Neural cell (in vitro differentiated cells): Measurements from ENCODE around the gene ATF2. TPM values are rescaled to one million over a fixed set of nuclear protein-coding genes. Genes with fewer than 3 reads are reported as not detected.

ENCODE experiments used
- H2AFZ ChIP-seq: fragments of 200-600, 300-800 bp; sonication (generic), shearing (Covaris generic); 2 replicates; pipeline ENCODE4 v1.6.0; 2014; ENCODE audit warnings: low read depth, mild to moderate bottlenecking, antibody characterized with exemption, low read length, moderate library complexity
- H3F3A ChIP-seq: fragments of 200-600 bp; shearing (Covaris generic); 2 replicates; pipeline ENCODE4 v1.6.1; 2016; ENCODE audit warnings: mild to moderate bottlenecking, moderate library complexity, mixed read lengths, antibody characterized with exemption, low read length; ENCODE audit not compliant: insufficient read depth, poor library complexity, severe bottlenecking
- H3K27ac ChIP-seq: fragments of 200-600, 300-800 bp; sonication (generic), shearing (Covaris generic); 2 replicates; pipeline ENCODE4 v1.5.1; 2014; ENCODE audit warnings: mild to moderate bottlenecking, low read length, moderate library complexity
- H3K27me3 ChIP-seq: fragments of 300-800, 200-600 bp; sonication (generic), shearing (Covaris generic); 2 replicates; pipeline ENCODE4 v1.6.0; 2014; ENCODE audit warnings: mild to moderate bottlenecking, low read depth, low read length, moderate library complexity; ENCODE audit not compliant: insufficient read depth
- H3K36me3 ChIP-seq: fragments of 300-800, 200-600 bp; sonication (generic), shearing (Covaris generic); 2 replicates; pipeline ENCODE4 v1.5.1; 2014; ENCODE audit warnings: mild to moderate bottlenecking, antibody characterized with exemption, low read length, moderate library complexity; ENCODE audit not compliant: insufficient read depth
- H3K4me2 ChIP-seq: fragments of 300-800, 200-600 bp; sonication (generic), shearing (Covaris generic); 2 replicates; pipeline ENCODE4 v1.6.0; 2014; ENCODE audit warnings: mild to moderate bottlenecking, low read length
- H3K4me3 ChIP-seq: fragments of 300-800, 200-600 bp; sonication (generic), shearing (Covaris generic); 2 replicates; pipeline ENCODE4 v1.5.1; 2014; ENCODE audit warnings: mild to moderate bottlenecking, low read length, moderate library complexity
- H3K79me2 ChIP-seq: fragments of 200-600 bp; shearing (Covaris generic); replicated peaks from 2 replicates; pipeline ENCODE4 v1.6.0; 2014; ENCODE audit warnings: mild to moderate bottlenecking, low read length, moderate library complexity; ENCODE audit not compliant: insufficient read depth
- H3K9ac ChIP-seq: fragments of 300-800, 200-600 bp; sonication (generic), shearing (Covaris generic); 2 replicates; pipeline ENCODE4 v1.6.1; 2016; ENCODE audit warnings: mild to moderate bottlenecking, low read length, mixed read lengths
- H3K9me2 ChIP-seq: fragments of 200-600 bp; shearing (Covaris generic); 2 replicates; pipeline ENCODE4 v1.6.1; 2016; ENCODE audit warnings: mild to moderate bottlenecking, low read length, mixed read lengths; ENCODE audit not compliant: insufficient read depth
- H3K9me3 ChIP-seq: fragments of 200-600, 300-800 bp; sonication (generic), shearing (Covaris generic); 2 replicates; pipeline ENCODE4 v1.6.1; 2016; ENCODE audit warnings: mild to moderate bottlenecking, mixed run types, low read length, moderate library complexity, mixed read lengths
- H4K20me1 ChIP-seq: fragments of 200-600 bp; shearing (Covaris generic); 2 replicates; pipeline ENCODE4 v1.6.1; 2016; ENCODE audit warnings: mild to moderate bottlenecking, mixed run types; ENCODE audit not compliant: insufficient read depth
- EP300 ChIP-seq: fragments of 450-650 bp; conservative IDR thresholded peaks from 2 replicates; pipeline ENCODE4 v1.6.1; 2014; ENCODE audit warnings: antibody characterized with exemption, mild to moderate bottlenecking, moderate library complexity; ENCODE audit not compliant: poor library complexity, severe bottlenecking
- EZH2 ChIP-seq: fragments of 200-600, 300-800 bp; shearing (Covaris generic), sonication (generic); IDR thresholded peaks from 2 replicates; pipeline ENCODE4 v1.6.1; 2014; ENCODE audit warnings: antibody characterized with exemption, low read length, borderline replicate concordance, mild to moderate bottlenecking; ENCODE audit not compliant: insufficient read depth, poor library complexity, severe bottlenecking
- MXI1 ChIP-seq: fragments of 450-650 bp; conservative IDR thresholded peaks from 2 replicates; pipeline ENCODE4 v1.6.1; 2014; ENCODE audit warnings: antibody characterized with exemption, mild to moderate bottlenecking; ENCODE audit not compliant: poor library complexity, severe bottlenecking
- POLR2AphosphoS5 ChIP-seq: IDR thresholded peaks from 2 replicates; pipeline ENCODE4 v1.6.1; 2012
- RAD21 ChIP-seq: fragments of 450-650 bp; conservative IDR thresholded peaks from 2 replicates; pipeline ENCODE4 v1.6.1; 2014; ENCODE audit warnings: antibody characterized with exemption, mild to moderate bottlenecking, moderate library complexity
- SMC3 ChIP-seq: fragments of 450-650 bp; conservative IDR thresholded peaks from 2 replicates; pipeline ENCODE4 v1.6.1; 2014; ENCODE audit warnings: antibody characterized with exemption, mild to moderate bottlenecking, moderate library complexity; ENCODE audit not compliant: poor library complexity
- TAF1 ChIP-seq: IDR thresholded peaks from 2 replicates; pipeline ENCODE4 v1.6.1; 2012; ENCODE audit warnings: low read depth
- polyA plus RNA-seq: library from polyadenylated mRNA; depleted of rRNA; stranded (reverse); fragments of >200 nt; gene quantifications from 2 replicates; pipeline ENCODE4 v1.2.3, GENCODE V29; 2014
- TF ChIP-seq, protein P1 (sequence below): fragments of 450-650 bp; IDR thresholded peaks from 2 replicates; pipeline ENCODE4 v1.5.1; 2014; ENCODE audit warnings: antibody characterized with exemption, mild to moderate bottlenecking, moderate library complexity; ENCODE audit not compliant: poor library complexity, severe bottlenecking
- TF ChIP-seq, protein P2 (sequence below): IDR thresholded peaks from 2 replicates; pipeline ENCODE4 v1.6.1; 2012; ENCODE audit warnings: borderline replicate concordance

The ATF2 gene
- polyA plus RNA-seq, 1 donor from 2014 or later: 93.4 TPM

DNA sequence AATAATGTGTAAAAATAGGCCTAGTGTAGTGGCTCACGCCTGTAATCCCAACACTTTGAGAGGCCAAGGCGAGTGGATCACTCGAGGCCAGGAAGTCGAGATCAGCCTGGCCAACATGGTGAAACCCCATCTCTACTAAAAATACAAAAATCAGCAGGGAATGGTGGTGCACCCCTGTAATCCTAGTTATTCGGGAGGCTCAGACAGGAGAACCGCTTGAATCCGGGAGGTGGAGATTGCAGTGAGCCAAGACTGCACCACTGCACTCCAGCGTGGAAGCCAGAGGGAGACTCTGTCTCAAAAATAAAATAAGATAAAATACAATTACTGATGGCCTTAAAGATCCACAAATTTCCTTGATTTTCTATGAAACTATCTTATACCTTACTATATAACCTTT is 3.8 kb downstream of the ATF2 start:
- Histone ChIP-seq H3K36me3 (no peaks in the 10 kb centered on the region), H2AFZ (no peak overlapping the region), H3K9me2 (no peaks in the 10 kb centered on the region), H3K4me2 (no peak overlapping the region), H3K4me3 (no peak overlapping the region), H3F3A (no peaks in the 10 kb centered on the region), H4K20me1 (peaks cover 16% of the 10 kb centered on the region), H3K27ac (no peak overlapping the region), H3K9ac (no peak overlapping the region), H3K9me3 (no peaks in the 10 kb centered on the region), H3K79me2 (peaks cover 80% of the 10 kb centered on the region), H3K27me3 (no peaks in the 10 kb centered on the region)
- TF ChIP-seq, protein P1, sequence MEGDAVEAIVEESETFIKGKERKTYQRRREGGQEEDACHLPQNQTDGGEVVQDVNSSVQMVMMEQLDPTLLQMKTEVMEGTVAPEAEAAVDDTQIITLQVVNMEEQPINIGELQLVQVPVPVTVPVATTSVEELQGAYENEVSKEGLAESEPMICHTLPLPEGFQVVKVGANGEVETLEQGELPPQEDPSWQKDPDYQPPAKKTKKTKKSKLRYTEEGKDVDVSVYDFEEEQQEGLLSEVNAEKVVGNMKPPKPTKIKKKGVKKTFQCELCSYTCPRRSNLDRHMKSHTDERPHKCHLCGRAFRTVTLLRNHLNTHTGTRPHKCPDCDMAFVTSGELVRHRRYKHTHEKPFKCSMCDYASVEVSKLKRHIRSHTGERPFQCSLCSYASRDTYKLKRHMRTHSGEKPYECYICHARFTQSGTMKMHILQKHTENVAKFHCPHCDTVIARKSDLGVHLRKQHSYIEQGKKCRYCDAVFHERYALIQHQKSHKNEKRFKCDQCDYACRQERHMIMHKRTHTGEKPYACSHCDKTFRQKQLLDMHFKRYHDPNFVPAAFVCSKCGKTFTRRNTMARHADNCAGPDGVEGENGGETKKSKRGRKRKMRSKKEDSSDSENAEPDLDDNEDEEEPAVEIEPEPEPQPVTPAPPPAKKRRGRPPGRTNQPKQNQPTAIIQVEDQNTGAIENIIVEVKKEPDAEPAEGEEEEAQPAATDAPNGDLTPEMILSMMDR: no peak
- TF ChIP-seq RAD21: no peak
- no peak for TF ChIP-seq TAF1
- no peak for TF ChIP-seq EP300

DNA sequence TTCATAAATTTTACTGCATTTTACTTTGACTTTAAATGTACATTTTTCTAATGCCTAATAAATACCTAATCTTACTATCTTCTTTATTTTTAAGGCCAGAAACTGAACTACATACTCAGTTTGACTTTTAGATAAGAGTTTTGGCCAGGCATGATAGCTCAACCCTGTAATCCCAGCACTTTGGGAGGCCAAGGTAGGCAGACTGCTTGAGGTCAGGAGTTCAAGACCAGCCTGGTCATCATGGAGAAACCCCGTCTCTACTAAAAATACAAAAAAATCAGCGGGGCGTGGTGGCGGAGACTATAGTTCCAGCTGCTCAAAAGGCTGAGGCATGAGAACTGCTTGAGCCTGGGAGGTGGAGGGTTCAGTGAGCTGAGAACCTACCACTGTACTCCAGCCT is 9.1 kb downstream of the ATF2 start:
- H3K9ac ChIP-seq: no peak overlapping the region
- H3K79me2 ChIP-seq: peaks cover 94% of the 10 kb centered on the region
- no peaks in the 10 kb centered on the region for H3K27me3 ChIP-seq
- H2AFZ ChIP-seq: no peak overlapping the region
- no peak overlapping the region for H3K4me3 ChIP-seq
- H3K36me3 ChIP-seq: no peaks in the 10 kb centered on the region
- no peaks in the 10 kb centered on the region for H3F3A ChIP-seq
- TF ChIP-seq, protein P1: no peak
- TF ChIP-seq, protein P2, sequence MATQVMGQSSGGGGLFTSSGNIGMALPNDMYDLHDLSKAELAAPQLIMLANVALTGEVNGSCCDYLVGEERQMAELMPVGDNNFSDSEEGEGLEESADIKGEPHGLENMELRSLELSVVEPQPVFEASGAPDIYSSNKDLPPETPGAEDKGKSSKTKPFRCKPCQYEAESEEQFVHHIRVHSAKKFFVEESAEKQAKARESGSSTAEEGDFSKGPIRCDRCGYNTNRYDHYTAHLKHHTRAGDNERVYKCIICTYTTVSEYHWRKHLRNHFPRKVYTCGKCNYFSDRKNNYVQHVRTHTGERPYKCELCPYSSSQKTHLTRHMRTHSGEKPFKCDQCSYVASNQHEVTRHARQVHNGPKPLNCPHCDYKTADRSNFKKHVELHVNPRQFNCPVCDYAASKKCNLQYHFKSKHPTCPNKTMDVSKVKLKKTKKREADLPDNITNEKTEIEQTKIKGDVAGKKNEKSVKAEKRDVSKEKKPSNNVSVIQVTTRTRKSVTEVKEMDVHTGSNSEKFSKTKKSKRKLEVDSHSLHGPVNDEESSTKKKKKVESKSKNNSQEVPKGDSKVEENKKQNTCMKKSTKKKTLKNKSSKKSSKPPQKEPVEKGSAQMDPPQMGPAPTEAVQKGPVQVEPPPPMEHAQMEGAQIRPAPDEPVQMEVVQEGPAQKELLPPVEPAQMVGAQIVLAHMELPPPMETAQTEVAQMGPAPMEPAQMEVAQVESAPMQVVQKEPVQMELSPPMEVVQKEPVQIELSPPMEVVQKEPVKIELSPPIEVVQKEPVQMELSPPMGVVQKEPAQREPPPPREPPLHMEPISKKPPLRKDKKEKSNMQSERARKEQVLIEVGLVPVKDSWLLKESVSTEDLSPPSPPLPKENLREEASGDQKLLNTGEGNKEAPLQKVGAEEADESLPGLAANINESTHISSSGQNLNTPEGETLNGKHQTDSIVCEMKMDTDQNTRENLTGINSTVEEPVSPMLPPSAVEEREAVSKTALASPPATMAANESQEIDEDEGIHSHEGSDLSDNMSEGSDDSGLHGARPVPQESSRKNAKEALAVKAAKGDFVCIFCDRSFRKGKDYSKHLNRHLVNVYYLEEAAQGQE: no peak
- no peak for TF ChIP-seq SMC3
- TF ChIP-seq EZH2: no peak
- no peak for TF ChIP-seq RAD21
- no peak for TF ChIP-seq MXI1
- no peak for TF ChIP-seq POLR2AphosphoS5
- TF ChIP-seq TAF1: no peak
- no peak for TF ChIP-seq EP300
- H3K9me2 ChIP-seq: no peaks in the 10 kb centered on the region
- no peak overlapping the region for H3K27ac ChIP-seq
- H3K9me3 ChIP-seq: no peaks in the 10 kb centered on the region
- H3K4me2 ChIP-seq: no peak overlapping the region
- peaks cover 11% of the 10 kb centered on the region for H4K20me1 ChIP-seq
